IMR-90 (cell line): ENCODE results near the gene TBC1D22A. TPM values are rescaled to one million over a fixed set of nuclear protein-coding genes. Genes with fewer than 3 reads are reported as not detected.

Source experiments
- ATAC-seq: fragments of 200-7000 bp; cut with Tn5 transposase; 2 replicates; pipeline ENCODE4 v1.9.1; 2020; ENCODE audit warnings: low read depth, mild to moderate bottlenecking, moderate library complexity
- BruUV-seq: library from RNA; stranded (reverse); fragments of 400-500 nt; replicated peaks from 2 replicates; lab custom pipeline; 2021; lab: Mats Ljungman, UMichigan
- CTCF ChIA-PET: fragments of 300-600 bp; formaldehyde crosslinking; extraction: SDS; loops from one replicate; lab custom pipeline; 2021; ENCODE audit warnings: antibody characterized with exemption; lab: Yijun Ruan, JAX
- POLR2A ChIA-PET: fragments of 300-600 bp; sonication (Branson Sonifier 250); formaldehyde crosslinking; loops from one replicate; lab custom pipeline; 2022; ENCODE audit warnings: antibody characterized with exemption; ENCODE audit not compliant: unreplicated experiment; lab: Charles Lee
- DNase-seq: peaks from one replicate; pipeline ENCODE4 v3.0.0; 2013
- H2AFZ ChIP-seq: replicated peaks from 2 replicates; pipeline ENCODE3; 2013; ENCODE audit warnings: low read length, mild to moderate bottlenecking; ENCODE audit not compliant: poor library complexity
- H2AK5ac ChIP-seq: 2 replicates; pipeline ENCODE4 v1.6.1; 2013; ENCODE audit warnings: low read depth, low read length, inconsistent platforms
- H2AK9ac ChIP-seq: replicated peaks from 2 replicates; pipeline ENCODE3; 2013; ENCODE audit warnings: mild to moderate bottlenecking, low read depth, low read length, moderate library complexity; ENCODE audit not compliant: poor library complexity
- H2BK120ac ChIP-seq: 2 replicates; pipeline ENCODE4 v1.6.1; 2013; ENCODE audit warnings: low read depth, low read length, inconsistent platforms
- H2BK15ac ChIP-seq: 3 replicates; pipeline ENCODE4 v1.6.1; 2013; ENCODE audit warnings: low read depth, low read length, inconsistent platforms
- H2BK20ac ChIP-seq: 2 replicates; pipeline ENCODE4 v1.6.1; 2013; ENCODE audit warnings: low read depth, mild to moderate bottlenecking, inconsistent platforms, low read length, moderate library complexity
- H2BK5ac ChIP-seq: 2 replicates; pipeline ENCODE4 v1.6.1; 2013; ENCODE audit warnings: mild to moderate bottlenecking, low read depth, low read length, inconsistent platforms; ENCODE audit not compliant: poor library complexity, severe bottlenecking
- H3K14ac ChIP-seq: replicated peaks from 2 replicates; pipeline ENCODE4 v1.6.1; 2013; ENCODE audit warnings: low read depth, low read length, inconsistent platforms
- H3K18ac ChIP-seq: 2 replicates; pipeline ENCODE4 v1.6.1; 2013; ENCODE audit warnings: low read depth, low read length, control low read depth
- H3K23ac ChIP-seq: 2 replicates; pipeline ENCODE4 v1.6.1; 2013; ENCODE audit warnings: low read depth, low read length, inconsistent platforms
- H3K27ac ChIP-seq: 2 replicates; pipeline ENCODE4 v1.5.1; 2013; ENCODE audit warnings: mild to moderate bottlenecking, control low read depth, low read length; ENCODE audit not compliant: insufficient read depth
- H3K27me3 ChIP-seq: 2 replicates; pipeline ENCODE4 v1.6.1; 2013; ENCODE audit warnings: low read length; ENCODE audit not compliant: control insufficient read depth, insufficient read depth
- H3K36me3 ChIP-seq: 2 replicates; pipeline ENCODE4 v1.6.1; 2013; ENCODE audit warnings: low read length, mixed read lengths; ENCODE audit not compliant: control insufficient read depth, insufficient read depth
- H3K4ac ChIP-seq: 2 replicates; pipeline ENCODE4 v1.6.1; 2013; ENCODE audit warnings: low read depth, low read length, inconsistent platforms
- H3K4me1 ChIP-seq: 2 replicates; pipeline ENCODE4 v1.6.1; 2013; ENCODE audit warnings: low read length, mixed read lengths; ENCODE audit not compliant: control insufficient read depth, insufficient read depth
- H3K4me2 ChIP-seq: 2 replicates; pipeline ENCODE4 v1.6.1; 2013; ENCODE audit warnings: low read depth, mild to moderate bottlenecking, control low read depth, low read length, moderate library complexity
- H3K4me3 ChIP-seq: 2 replicates; pipeline ENCODE4 v1.5.1; 2013; ENCODE audit warnings: low read depth, mild to moderate bottlenecking, control low read depth, low read length, moderate library complexity; ENCODE audit not compliant: insufficient read depth
- H3K56ac ChIP-seq: 2 replicates; pipeline ENCODE4 v1.6.1; 2013; ENCODE audit warnings: low read length, inconsistent platforms; ENCODE audit not compliant: insufficient read depth; ENCODE audit errors: extremely low read depth
- H3K79me1 ChIP-seq, 2 experiments: 2 replicates each; pipeline ENCODE4 v1.6.1; 2013; ENCODE audit warnings: low read length in 2 of 2, inconsistent platforms in 1 of 2, low read depth in 1 of 2
- H3K9ac ChIP-seq: 2 replicates; pipeline ENCODE4 v1.6.1; 2013; ENCODE audit warnings: low read depth, low read length, control low read depth
- H3K9me1 ChIP-seq: 2 replicates; pipeline ENCODE4 v1.6.1; 2013; ENCODE audit warnings: low read length, inconsistent platforms; ENCODE audit not compliant: insufficient read depth
- H3K9me3 ChIP-seq: 2 replicates; pipeline ENCODE4 v1.6.1; 2013; ENCODE audit warnings: low read length; ENCODE audit not compliant: control insufficient read depth, insufficient read depth
- H4K20me1 ChIP-seq: 2 replicates; pipeline ENCODE4 v1.6.1; 2013; ENCODE audit warnings: low read length, inconsistent platforms; ENCODE audit not compliant: insufficient read depth
- H4K5ac ChIP-seq: 2 replicates; pipeline ENCODE4 v1.6.1; 2013; ENCODE audit warnings: mild to moderate bottlenecking, low read depth, low read length, control low read depth
- H4K8ac ChIP-seq, 2 experiments: 2 replicates each; pipeline ENCODE4 v1.6.1; 2013; ENCODE audit warnings: low read depth in 2 of 2, low read length in 2 of 2, control low read depth in 1 of 2, inconsistent platforms in 1 of 2
- H4K91ac ChIP-seq: 2 replicates; pipeline ENCODE4 v1.6.1; 2013; ENCODE audit warnings: low read depth, low read length, inconsistent platforms; ENCODE audit not compliant: insufficient read depth
- BHLHE40 ChIP-seq: fragments of 150-350 bp; IDR thresholded peaks from 2 replicates; pipeline ENCODE4 v1.6.1; 2016; ENCODE audit warnings: mild to moderate bottlenecking, low read depth, low read length
- CEBPB ChIP-seq: IDR thresholded peaks from 2 replicates; pipeline ENCODE4 v1.6.1; 2012; ENCODE audit warnings: low read depth, low read length, improper control_type of control experiment
- CHD1 ChIP-seq: IDR thresholded peaks from 2 replicates; pipeline ENCODE4 v1.6.1; 2012; ENCODE audit warnings: low read depth, low read length, improper control_type of control experiment
- FOS ChIP-seq: fragments of 150-350 bp; IDR thresholded peaks from 2 replicates; pipeline ENCODE4 v1.6.1; 2016; ENCODE audit warnings: low read depth, low read length
- MAFK ChIP-seq: IDR thresholded peaks from 2 replicates; pipeline ENCODE4 v1.6.1; 2012; ENCODE audit warnings: low read depth, low read length, improper control_type of control experiment
- MAZ ChIP-seq: IDR thresholded peaks from 2 replicates; pipeline ENCODE4 v1.6.1; 2012; ENCODE audit warnings: low read depth, mild to moderate bottlenecking, low read length, improper control_type of control experiment, moderate library complexity, borderline replicate concordance
- MXI1 ChIP-seq: IDR thresholded peaks from 2 replicates; pipeline ENCODE4 v1.6.1; 2012; ENCODE audit warnings: low read depth, mild to moderate bottlenecking, low read length, moderate library complexity, borderline replicate concordance
- NFE2L2 ChIP-seq: fragments of 150-350 bp; IDR thresholded peaks from 2 replicates; pipeline ENCODE4 v1.6.1; 2016; ENCODE audit warnings: low read depth, mild to moderate bottlenecking, low read length
- POLR2A ChIP-seq: IDR thresholded peaks from 2 replicates; pipeline ENCODE4 v1.6.1; 2012; ENCODE audit warnings: mild to moderate bottlenecking, low read depth, low read length
- RAD21 ChIP-seq: IDR thresholded peaks from 2 replicates; pipeline ENCODE4 v1.6.1; 2012; ENCODE audit warnings: low read length, improper control_type of control experiment
- RCOR1 ChIP-seq: IDR thresholded peaks from 2 replicates; pipeline ENCODE4 v1.6.1; 2012; ENCODE audit warnings: mild to moderate bottlenecking, low read length, improper control_type of control experiment; ENCODE audit not compliant: insufficient replicate concordance
- RFX5 ChIP-seq: IDR thresholded peaks from 2 replicates; pipeline ENCODE4 v1.8.0; 2012; ENCODE audit warnings: low read depth, mild to moderate bottlenecking, low read length, moderate library complexity
- SMC3 ChIP-seq: fragments of 150-350 bp; IDR thresholded peaks from 2 replicates; pipeline ENCODE4 v1.6.1; 2016; ENCODE audit warnings: low read depth, mild to moderate bottlenecking, antibody characterized with exemption, low read length, moderate library complexity
- WGBS, 2 experiments: methylation state at CpG; one replicate each; pipeline versions ENCODE4 v1.1.5 to v1.1.7; 2013; ENCODE audit warnings: missing lambda C conversion rate in 2 of 2; ENCODE audit not compliant: insufficient read length in 1 of 2; ENCODE audit errors: extremely low coverage in 2 of 2; 5-methylcytosine and 5-hydroxymethylcytosine counted together
- dilution Hi-C: fragments of 300-500 bp; cut with HindIII; formaldehyde crosslinking; loops from one replicate; pipeline ENCODE4 v1.14.3; 2018; ENCODE audit warnings: low sequenced_read_pairs; ENCODE audit not compliant: unreplicated experiment
- in situ Hi-C: fragments of 300-500 bp; cut with MboI; formaldehyde crosslinking; loops from 3 replicates; pipeline ENCODE4 v1.14.3; 2019; ENCODE audit warnings: low sequenced_read_pairs, inconsistent platforms, mixed read lengths
- intact Hi-C: fragments of 100-400 bp; cut with micrococcal nuclease; formaldehyde crosslinking; loops from 2 replicates; pipeline ENCODE4 v1.10.0; 2022
- polyA plus RNA-seq, 3 experiments: library from polyadenylated mRNA; depleted of rRNA; stranded (reverse); fragments of >200 nt; gene quantifications; 2 replicates each; pipeline ENCODE4 v1.2.3, GENCODE V29; 2012; ENCODE audit warnings: low replicate concordance in 1 of 3
- total RNA-seq: library from RNA; depleted of rRNA; stranded (reverse); fragments of >200 nt; gene quantifications from 2 replicates; pipeline ENCODE4 v1.2.3, GENCODE V29; 2012
- TF ChIP-seq, protein P1 (sequence below): fragments of 150-350 bp; IDR thresholded peaks from 2 replicates; pipeline ENCODE4 v1.6.1; 2016; ENCODE audit warnings: low read depth, mild to moderate bottlenecking, low read length, moderate library complexity, borderline replicate concordance
- TF ChIP-seq, protein P2 (sequence below): fragments of 150-350 bp; IDR thresholded peaks from 2 replicates; pipeline ENCODE4 v1.6.1; 2017; ENCODE audit warnings: mild to moderate bottlenecking, antibody characterized with exemption, low read length, low read depth
- TF ChIP-seq, protein P3 (sequence below): conservative IDR thresholded peaks from 2 replicates; pipeline ENCODE4 v1.5.1; 2012; ENCODE audit warnings: mild to moderate bottlenecking, low read depth, low read length, improper control_type of control experiment

TBC1D22A gene
- total and polyA plus RNA-seq, 2 of the 4 experiments (the other 2 are of a cell fraction), result 9.0 to 16.7 TPM

DNA sequence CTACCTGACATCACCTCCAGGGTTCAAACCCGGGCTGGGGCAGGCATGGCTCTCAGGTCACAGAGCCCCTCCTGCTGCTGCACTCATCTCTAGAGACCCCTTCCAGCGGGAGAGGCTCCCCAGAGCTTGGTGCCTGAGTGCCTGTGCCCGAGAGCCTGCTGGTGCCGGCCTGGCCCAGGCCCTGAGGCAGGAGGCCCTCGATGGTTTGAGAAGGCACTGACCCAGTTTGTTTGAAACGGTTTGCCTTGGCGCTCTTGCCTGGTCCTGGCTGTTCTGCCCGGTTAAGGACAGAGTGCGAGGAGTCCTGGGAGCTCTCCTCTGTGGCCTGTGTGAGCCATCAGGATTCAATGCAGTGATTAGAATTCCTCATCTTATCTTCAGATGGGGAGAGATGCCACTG, 88.9 kb downstream of the TBC1D22A start:
- no peak overlapping the region for H2BK120ac ChIP-seq
- in situ Hi-C loops (no loop called here), intact Hi-C loops (no loop called here), dilution Hi-C loops (no loop called here)
- ChIA-PET POLR2A (no interaction called here), CTCF (no interaction called here)
- no peaks in the 10 kb centered on the region for H3K27me3 ChIP-seq
- H3K79me1 ChIP-seq, result peaks cover 45 to 72% of the 10 kb centered on the region in 2 experiments
- no peak overlapping the region for H3K4ac ChIP-seq
- H3K27ac ChIP-seq, result no peak overlapping the region
- no peak overlapping the region for H4K8ac ChIP-seq
- H2BK5ac ChIP-seq, result no peak overlapping the region
- H3K4me2 ChIP-seq, result no peak overlapping the region
- no peak overlapping the region for H4K91ac ChIP-seq
- H2AFZ ChIP-seq, result no peak overlapping the region
- no peak overlapping the region for H2AK9ac ChIP-seq
- H3K23ac ChIP-seq, result no peak overlapping the region
- H2AK5ac ChIP-seq, result no peak overlapping the region
- H3K14ac ChIP-seq, result no peak overlapping the region
- TF ChIP-seq SMC3 (no peak), POLR2A (no peak), MXI1 (no peak), FOS (no peak), CHD1 (no peak), BHLHE40 (no peak), NFE2L2 (no peak), RCOR1 (no peak), RAD21 (no peak), MAFK (no peak), MAZ (no peak), CEBPB (no peak), RFX5 (no peak)
- TF ChIP-seq, protein P1, sequence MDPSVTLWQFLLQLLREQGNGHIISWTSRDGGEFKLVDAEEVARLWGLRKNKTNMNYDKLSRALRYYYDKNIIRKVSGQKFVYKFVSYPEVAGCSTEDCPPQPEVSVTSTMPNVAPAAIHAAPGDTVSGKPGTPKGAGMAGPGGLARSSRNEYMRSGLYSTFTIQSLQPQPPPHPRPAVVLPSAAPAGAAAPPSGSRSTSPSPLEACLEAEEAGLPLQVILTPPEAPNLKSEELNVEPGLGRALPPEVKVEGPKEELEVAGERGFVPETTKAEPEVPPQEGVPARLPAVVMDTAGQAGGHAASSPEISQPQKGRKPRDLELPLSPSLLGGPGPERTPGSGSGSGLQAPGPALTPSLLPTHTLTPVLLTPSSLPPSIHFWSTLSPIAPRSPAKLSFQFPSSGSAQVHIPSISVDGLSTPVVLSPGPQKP, result no peak
- TF ChIP-seq, protein P2, sequence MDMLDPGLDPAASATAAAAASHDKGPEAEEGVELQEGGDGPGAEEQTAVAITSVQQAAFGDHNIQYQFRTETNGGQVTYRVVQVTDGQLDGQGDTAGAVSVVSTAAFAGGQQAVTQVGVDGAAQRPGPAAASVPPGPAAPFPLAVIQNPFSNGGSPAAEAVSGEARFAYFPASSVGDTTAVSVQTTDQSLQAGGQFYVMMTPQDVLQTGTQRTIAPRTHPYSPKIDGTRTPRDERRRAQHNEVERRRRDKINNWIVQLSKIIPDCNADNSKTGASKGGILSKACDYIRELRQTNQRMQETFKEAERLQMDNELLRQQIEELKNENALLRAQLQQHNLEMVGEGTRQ, result no peak
- TF ChIP-seq, protein P3, sequence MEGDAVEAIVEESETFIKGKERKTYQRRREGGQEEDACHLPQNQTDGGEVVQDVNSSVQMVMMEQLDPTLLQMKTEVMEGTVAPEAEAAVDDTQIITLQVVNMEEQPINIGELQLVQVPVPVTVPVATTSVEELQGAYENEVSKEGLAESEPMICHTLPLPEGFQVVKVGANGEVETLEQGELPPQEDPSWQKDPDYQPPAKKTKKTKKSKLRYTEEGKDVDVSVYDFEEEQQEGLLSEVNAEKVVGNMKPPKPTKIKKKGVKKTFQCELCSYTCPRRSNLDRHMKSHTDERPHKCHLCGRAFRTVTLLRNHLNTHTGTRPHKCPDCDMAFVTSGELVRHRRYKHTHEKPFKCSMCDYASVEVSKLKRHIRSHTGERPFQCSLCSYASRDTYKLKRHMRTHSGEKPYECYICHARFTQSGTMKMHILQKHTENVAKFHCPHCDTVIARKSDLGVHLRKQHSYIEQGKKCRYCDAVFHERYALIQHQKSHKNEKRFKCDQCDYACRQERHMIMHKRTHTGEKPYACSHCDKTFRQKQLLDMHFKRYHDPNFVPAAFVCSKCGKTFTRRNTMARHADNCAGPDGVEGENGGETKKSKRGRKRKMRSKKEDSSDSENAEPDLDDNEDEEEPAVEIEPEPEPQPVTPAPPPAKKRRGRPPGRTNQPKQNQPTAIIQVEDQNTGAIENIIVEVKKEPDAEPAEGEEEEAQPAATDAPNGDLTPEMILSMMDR, result no peak
- no peak overlapping the region for H3K9ac ChIP-seq
- H3K4me1 ChIP-seq, result peaks cover 2% of the 10 kb centered on the region; the same call in 1 of the 2 replicates
- no peak overlapping the region for H3K4me3 ChIP-seq
- no peak overlapping the region for H4K5ac ChIP-seq
- H3K9me3 ChIP-seq, result no peaks in the 10 kb centered on the region
- 100% methylated on average over 2 of the region's 9 CpGs; no CpG with 5 or more reads in 1 of the 2 experiments for WGBS, 2 experiments
- no peak overlapping the region for H3K56ac ChIP-seq
- H4K20me1 ChIP-seq, result peaks cover 19% of the 10 kb centered on the region; the same call in 1 of the 2 replicates
- ATAC-seq (no peak), DNase-seq (no peak)
- H3K36me3 ChIP-seq, result peaks cover 5% of the 10 kb centered on the region; the same call in 1 of the 2 replicates
- no peak overlapping the region for H2BK15ac ChIP-seq
- H3K18ac ChIP-seq, result no peak overlapping the region
- no TSS peak for BruUV-seq
- H2BK20ac ChIP-seq, result no peak overlapping the region
- peaks cover 11% of the 10 kb centered on the region for H3K9me1 ChIP-seq
